ENCODE data around the gene FCER1A. TPM values are rescaled to one million over a fixed set of nuclear protein-coding genes. Genes with fewer than 3 reads are reported as not detected.

FCER1A gene
- total RNA-seq, 1 donor from 2014 or later, result not detected

- H3K9me3 Mint-ChIP-seq, result peaks cover 5% of the 10 kb centered on the region
- no peak overlapping the region for H3K27ac Mint-ChIP-seq (ENCODE audit: unreplicated experiment)
- no peak for TF ChIP-seq CTCF (conservative IDR thresholded peaks at IDR 0.05)
- no peak overlapping the region for H3K4me3 Mint-ChIP-seq
- H3K36me3 Mint-ChIP-seq (ENCODE audit: low read depth), result no peaks in the 10 kb centered on the region
- DNase-seq (ENCODE audit: low read depth, low spot score), result no peak
- H3K27me3 Mint-ChIP-seq (ENCODE audit: low read depth), result peaks cover 40% of the 10 kb centered on the region
- no peaks in the 10 kb centered on the region for H3K4me1 Mint-ChIP-seq
These were observed 26.2 kb upstream of the FCER1A start for GRCh38 chr1:159275891-159276290.

GRCh38 chr1:159279773-159280172, 22.4 kb upstream of the FCER1A start:
- Mint-ChIP-seq H3K4me3 (no peak overlapping the region), H3K27ac (ENCODE audit: unreplicated experiment) (no peak overlapping the region), H3K4me1 (no peaks in the 10 kb centered on the region), H3K9me3 (no peaks in the 10 kb centered on the region), H3K36me3 (ENCODE audit: low read depth) (no peaks in the 10 kb centered on the region), H3K27me3 (ENCODE audit: low read depth) (peaks cover 47% of the 10 kb centered on the region)
- DNase-seq (ENCODE audit: low read depth, low spot score), result no peak
- no peak for TF ChIP-seq CTCF (conservative IDR thresholded peaks at IDR 0.05)

GRCh38 chr1:159282118-159282517, 20.0 kb upstream of the FCER1A start:
- Mint-ChIP-seq H3K4me1 (no peaks in the 10 kb centered on the region), H3K27me3 (ENCODE audit: low read depth) (peaks cover 46% of the 10 kb centered on the region), H3K36me3 (ENCODE audit: low read depth) (no peaks in the 10 kb centered on the region), H3K9me3 (no peaks in the 10 kb centered on the region), H3K4me3 (no peak overlapping the region), H3K27ac (ENCODE audit: unreplicated experiment) (no peak overlapping the region)
- TF ChIP-seq CTCF (conservative IDR thresholded peaks at IDR 0.05), result no peak
- no peak for DNase-seq (ENCODE audit: low read depth, low spot score)

- Mint-ChIP-seq H3K4me3 (no peak overlapping the region), H3K27ac (ENCODE audit: unreplicated experiment) (no peak overlapping the region), H3K4me1 (no peaks in the 10 kb centered on the region), H3K9me3 (no peaks in the 10 kb centered on the region), H3K36me3 (ENCODE audit: low read depth) (no peaks in the 10 kb centered on the region), H3K27me3 (ENCODE audit: low read depth) (peaks cover 16% of the 10 kb centered on the region)
- DNase-seq (ENCODE audit: low read depth, low spot score), result no peak
- no peak for TF ChIP-seq CTCF (conservative IDR thresholded peaks at IDR 0.05)
These were observed 13.1 kb upstream of the FCER1A start for GRCh38 chr1:159289060-159289459.

- peaks cover 12% of the 10 kb centered on the region for H3K27me3 Mint-ChIP-seq (ENCODE audit: low read depth)
- no peak for DNase-seq (ENCODE audit: low read depth, low spot score)
- H3K4me1 Mint-ChIP-seq, result no peaks in the 10 kb centered on the region
- no peak overlapping the region for H3K4me3 Mint-ChIP-seq
- no peak for TF ChIP-seq CTCF (conservative IDR thresholded peaks at IDR 0.05)
- H3K36me3 Mint-ChIP-seq (ENCODE audit: low read depth), result no peaks in the 10 kb centered on the region
- no peak overlapping the region for H3K27ac Mint-ChIP-seq (ENCODE audit: unreplicated experiment)
- H3K9me3 Mint-ChIP-seq, result no peaks in the 10 kb centered on the region
These were observed 10.7 kb upstream of the FCER1A start for GRCh38 chr1:159291424-159291823.
